Activated T-cell treated with anti-CD3 and anti-CD28 coated beads, Interleukin-2, amount 50 U/mL, for 1 hour (primary cell): ENCODE measurements around the gene LRRC66.

Experiments
- DNase-seq: peaks from one replicate; pipeline ENCODE4 v3.0.0-alpha.2; 2020

The LRRC66 gene

GRCh38 chr4:52019936-52020657 lies at the start of gene LRRC66:
TSS of gene LRRC66 (minus strand) at chr4:52020363. CDS start at chr4:52017613, 2,750 bp downstream.
- DNase-seq: no peak

GRCh38 chr4:52069571-52069970 lies 49.4 kb upstream of the LRRC66 start:
- no peak for DNase-seq

DNA sequence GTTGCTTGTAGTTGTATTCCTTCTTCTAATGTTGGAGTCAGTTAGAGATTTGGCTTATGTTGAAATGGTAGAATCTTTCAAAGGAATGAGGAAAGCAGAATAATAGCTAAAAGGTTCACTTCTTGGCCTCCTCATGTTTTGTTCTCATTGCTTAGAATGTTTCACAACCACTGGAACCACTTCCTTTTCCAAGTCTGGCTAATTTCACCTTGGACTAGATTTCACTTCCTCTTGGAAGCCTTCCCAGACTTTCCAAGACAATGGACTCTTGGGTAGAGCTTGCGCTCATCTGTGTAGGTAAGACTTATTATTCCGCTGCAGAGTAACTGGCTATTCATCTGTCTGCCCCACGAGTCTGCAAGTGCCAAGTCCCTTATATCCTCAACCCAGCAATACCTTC lies 39.2 kb upstream of the LRRC66 start:
- DNase-seq: no peak

GRCh38 chr4:52058275-52058674 lies 38.1 kb upstream of the LRRC66 start:
- DNase-seq: no peak

GRCh38 chr4:52057196-52057595 lies 37.0 kb upstream of the LRRC66 start:
- no peak for DNase-seq

DNA sequence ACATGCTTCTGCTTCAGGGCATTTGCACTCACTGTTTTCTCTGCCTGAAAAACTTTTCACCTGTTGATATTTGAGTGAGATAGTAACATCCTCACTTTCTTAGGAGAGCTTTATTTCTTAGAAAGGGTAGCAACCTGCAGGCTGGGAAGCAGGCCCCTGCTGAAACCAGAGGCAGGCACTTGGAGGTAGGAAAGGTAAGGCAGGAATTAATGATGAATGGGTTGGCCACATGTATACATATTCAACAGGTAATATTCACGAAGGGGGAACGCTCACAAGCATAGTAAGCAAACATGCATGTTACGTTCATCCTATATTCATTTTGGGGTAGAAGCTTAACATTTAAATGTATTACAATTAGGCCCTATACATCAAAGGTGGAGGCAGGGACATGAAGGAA lies 34.1 kb upstream of the LRRC66 start:
- no peak for DNase-seq

- DNase-seq: no peak
Observed at GRCh38 chr4:52052475-52052780, 32.3 kb upstream of the LRRC66 start.

- no peak for DNase-seq
Observed at GRCh38 chr4:52051615-52052474, 31.7 kb upstream of the LRRC66 start.

DNA sequence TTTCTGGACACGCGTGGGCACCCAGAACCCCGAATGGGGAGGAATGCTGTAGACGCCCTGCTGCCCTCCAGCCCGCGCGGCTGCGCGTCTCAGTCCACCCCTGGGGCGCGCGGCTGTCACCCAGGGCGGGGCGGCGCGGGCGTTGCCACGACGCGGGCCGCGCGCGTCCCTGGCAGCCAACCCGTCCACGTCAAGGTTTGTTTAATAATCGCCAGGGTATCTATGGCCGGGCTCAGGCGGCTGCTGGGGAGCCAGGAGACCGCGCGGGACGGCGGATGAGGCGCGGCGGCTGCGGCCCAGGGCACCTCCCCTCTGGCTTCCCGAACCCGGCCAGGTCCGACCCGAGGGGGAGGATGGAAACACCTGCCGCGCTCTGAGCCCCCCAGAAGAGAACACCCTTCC lies 31.1 kb upstream of the LRRC66 start, which contains the start of gene SPATA18:
TSS of gene SPATA18 (plus strand) at position 92 of the 402 bp plus-strand sequence. CDS start 401 bp downstream, outside the sequence.
- no peak for DNase-seq

DNA sequence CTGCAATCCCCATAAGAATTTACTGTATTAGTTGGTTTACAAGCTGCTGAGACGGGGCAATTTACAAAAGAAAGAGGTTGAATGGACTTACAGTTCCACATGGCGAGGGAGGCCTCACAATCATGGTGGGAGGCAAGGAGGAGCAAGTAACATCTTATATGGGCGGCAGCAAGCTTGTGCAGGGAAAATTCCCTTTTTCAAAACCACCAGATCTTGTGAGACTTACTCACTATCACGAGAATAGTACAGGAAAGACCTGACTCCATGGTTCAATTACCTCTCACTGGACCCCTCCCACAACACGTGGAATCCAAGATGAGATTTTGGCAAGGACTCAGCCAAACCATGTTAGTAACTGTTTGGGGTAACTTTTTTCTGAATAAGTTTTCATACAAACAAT lies 29.1 kb upstream of the LRRC66 start:
- no peak for DNase-seq

DNA sequence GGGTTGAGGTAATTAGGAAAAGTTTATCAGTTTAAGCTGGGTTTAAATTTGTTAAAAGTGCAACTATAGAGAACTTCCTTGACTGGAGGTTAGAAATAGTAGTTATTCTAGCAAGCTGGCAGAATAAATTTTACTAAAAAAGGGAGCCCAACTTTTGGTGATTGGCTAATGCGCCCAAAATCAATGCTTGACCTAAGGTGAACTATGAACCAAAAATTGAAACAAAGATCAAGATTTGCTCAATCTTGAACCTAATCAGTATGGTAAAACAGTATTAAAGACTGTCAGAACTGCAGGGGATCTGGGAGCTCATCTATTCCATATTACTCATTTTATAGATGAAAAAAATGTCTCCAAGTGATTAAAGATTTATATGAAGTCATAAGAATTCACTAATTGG lies 24.9 kb upstream of the LRRC66 start:
- no peak for DNase-seq

- peak; percentile 78 for DNase-seq
Observed at GRCh38 chr4:52038103-52038912, 18.1 kb upstream of the LRRC66 start, which contains the start of gene SGCB. TSS of gene SGCB (minus strand) at chr4:52038299. CDS start at chr4:52038259, 40 bp downstream.

DNA sequence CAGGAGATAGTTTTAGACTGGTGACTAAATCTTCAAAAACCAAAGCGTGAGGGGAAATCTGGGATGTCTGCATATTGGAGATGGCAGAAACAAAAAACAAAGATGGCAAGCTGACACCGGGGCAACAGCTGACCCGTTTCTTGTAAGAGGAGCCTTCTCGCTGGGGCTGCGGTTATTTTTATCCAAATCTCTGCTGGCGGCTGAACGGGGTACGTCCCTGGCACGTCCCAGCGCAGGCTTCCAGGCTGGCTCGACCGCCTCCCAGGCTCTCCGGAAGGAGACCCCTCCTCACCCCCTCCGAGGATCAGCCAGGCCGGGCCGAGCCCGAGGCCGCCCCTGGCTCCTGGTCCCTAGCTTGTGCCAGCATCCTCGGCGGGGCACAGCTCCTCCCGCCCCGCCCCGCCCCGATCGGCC lies 17.5 kb upstream of the LRRC66 start:
- no peak for DNase-seq

DNA sequence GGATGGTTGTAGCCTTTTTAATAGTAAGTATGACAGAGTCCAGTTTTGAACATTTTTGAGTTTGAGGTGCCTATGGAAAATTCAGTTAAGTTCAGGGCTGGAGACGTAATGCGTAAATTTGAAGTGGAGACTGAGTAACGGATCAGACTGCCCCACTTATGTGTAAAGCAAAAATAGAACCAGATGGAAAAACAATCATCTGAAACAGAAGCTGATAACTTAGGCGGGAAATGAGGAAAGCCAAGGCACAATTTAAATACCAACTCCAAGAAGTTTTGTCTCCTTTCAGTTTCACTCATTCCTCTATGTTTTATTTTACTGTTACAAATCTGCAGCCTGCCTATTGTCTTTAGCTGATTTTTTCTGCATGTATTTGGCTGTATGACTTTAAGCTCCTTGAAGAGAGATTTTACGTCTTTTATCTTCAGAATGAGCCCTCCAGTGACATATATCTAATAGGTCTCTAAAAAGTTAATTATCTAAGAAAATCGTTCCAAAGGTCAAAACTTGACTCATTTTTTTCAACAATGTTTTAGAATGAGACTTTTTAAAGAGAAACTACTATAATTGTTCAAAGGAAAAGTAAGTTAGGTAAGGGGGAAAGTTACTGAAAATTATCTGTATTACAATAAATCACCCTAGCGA lies 16.8 kb upstream of the LRRC66 start:
- DNase-seq: no peak

DNA sequence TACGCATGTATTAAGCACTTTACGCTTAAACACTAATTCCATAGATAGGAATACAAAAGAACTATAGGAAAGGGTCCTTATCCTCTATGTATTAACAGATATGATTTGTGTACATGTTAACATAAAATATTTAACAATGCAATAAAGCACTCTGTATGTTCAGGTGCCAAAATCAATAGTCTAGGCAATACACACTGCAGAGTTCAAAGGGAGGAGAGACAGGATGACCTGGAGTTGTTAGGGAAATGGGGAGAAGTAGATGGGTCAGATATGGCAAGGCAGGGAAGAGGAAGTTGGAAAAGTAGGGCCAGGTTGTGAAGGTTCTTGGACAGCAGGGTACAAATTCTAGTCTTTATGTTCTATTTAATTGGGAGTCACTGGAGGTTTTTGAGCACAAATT lies 15.0 kb upstream of the LRRC66 start:
- DNase-seq: no peak

DNA sequence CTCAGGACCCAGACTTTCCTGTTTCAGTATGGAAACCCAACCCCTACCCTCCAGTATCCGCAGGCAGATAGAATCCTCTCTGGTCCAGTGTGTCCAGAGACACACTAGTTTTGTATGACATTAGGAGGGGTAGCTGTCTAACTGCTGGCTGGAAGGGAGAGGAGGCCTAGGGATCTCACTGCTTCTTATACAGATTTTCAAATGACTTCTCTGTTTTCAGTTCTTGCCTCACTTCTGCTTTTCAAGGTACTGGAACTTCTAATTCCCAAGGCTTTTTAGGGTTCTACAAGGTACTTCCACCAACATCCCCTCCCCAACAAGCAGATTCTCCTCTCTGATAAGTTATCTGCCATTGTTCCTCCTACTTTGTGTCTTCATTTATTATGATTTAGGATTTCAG lies 11.8 kb upstream of the LRRC66 start:
- no peak for DNase-seq

DNA sequence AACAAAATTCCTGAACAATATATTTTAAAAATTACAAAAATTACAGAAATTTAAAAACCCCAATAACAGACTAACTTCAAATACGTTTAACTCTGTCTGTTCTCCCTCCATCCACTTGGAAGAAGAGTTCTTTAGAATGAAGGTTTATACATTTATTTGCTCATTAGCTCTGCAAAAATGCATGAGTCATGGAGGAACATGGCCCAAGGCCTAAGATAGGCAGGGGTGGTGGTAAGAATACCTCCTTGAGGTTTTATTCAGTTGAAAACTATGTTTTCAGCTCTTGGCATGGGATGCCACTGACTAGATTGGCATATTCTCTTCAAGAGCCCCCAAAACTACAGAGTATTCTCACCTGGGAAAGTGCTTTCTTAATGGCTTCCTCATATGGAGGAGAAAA lies 8.8 kb upstream of the LRRC66 start:
- no peak for DNase-seq

GRCh38 chr4:52017814-52018213 lies 2.3 kb downstream of the LRRC66 start:
- no peak for DNase-seq

DNA sequence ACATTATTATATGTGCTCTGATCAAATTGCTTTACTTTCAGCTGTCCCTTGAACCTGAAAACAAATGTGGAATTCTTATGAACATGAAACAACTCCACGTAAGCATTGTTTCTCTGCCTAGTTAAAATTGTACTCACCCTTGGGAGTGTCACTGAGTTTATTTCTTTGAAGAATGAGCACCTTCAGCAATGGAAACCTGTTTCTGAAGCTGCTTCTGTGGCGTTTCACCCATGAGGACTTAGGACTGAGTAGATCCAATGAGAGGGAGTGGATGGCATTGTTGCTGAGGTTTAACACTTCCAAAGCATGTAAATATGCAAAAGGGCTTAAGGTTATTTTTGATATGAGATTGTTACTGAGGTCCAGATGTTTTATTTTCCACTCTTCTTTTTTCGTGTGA lies 3.2 kb downstream of the LRRC66 start:
- DNase-seq: no peak

DNA sequence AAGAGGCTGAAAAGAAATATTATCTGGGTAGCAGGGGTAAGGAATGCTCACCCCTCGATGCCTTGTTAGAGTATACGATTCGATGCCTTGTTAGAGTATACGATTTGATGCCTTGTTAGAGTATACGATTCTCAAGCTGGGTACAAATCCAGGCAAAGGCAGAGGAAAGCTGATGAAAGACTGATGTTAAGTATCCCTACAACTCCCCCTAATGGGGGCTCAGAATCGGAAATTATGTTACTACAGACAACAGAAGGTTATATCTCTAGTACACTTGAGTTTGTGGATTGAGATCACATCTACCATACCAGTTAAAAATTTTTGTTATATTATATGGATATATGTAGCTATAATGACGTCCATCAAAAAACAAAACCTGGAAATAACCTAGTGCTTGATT lies 4.8 kb downstream of the LRRC66 start:
- DNase-seq: no peak

DNA sequence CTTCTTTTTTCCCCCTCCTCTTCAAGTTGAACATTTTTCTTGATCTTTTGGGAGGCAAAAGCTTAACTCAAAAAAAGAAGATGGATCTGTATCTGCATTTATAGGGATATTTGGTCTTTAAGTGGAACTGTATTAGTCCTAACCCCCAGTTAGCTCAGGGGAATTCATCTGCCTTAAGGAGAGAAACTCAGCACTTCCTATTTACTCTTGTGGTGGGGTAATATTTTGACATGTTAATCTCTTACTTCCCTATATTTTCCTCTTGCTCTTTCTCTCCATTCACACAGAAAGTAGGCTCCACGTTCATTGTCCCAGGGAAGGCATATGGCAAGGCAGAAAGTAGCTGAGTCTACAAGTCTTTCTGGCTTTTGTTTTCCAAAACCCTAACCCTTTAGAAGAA lies 5.3 kb downstream of the LRRC66 start:
- no peak for DNase-seq

DNA sequence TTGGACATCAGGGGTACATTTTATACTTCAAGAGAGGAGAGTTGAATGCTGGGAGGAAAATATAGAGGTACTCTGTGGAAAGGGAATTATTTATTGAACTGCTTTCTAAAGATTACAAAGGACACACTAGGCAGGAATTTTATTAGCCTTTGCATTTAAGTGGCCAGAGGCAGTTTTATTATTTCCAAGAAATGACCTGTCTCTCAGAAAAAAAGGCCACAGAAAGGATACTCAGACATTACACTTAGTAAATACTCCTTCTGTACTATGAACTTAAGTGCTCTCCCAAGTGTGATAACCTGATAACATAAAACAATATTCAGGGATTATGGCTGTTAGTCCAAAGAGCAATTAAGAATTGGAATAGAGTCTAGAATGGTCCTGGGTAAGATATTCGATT lies 7.5 kb downstream of the LRRC66 start:
- DNase-seq: no peak

DNA sequence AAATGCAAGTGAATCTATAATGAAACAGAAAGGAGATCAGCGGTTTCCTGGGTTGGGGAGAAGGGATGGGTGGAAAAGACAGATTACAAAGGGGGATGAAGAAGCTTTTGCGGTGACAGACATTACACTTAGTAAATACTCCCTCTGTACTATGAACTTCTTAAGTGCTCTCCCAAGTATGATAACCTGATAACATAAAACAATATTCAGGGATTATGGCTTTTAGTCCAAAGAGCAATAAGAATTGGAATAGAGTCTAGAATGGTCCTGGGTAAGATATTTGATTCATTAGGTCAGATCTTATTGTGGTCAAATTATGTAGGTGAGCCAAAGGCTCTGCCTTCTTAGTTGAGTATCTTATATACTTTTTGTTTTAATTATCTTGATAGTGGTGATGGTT lies 9.2 kb downstream of the LRRC66 start:
- DNase-seq: no peak
